HG03045 (cell line): Measurements from ENCODE around the gene ONECUT2.
"Not testable (repeated sequence)": the region's sequence is repeated elsewhere in the genome, so short reads cannot be mapped to it uniquely, and the experiment has no call there.

ENCODE experiments used
- ATAC-seq: cut with Tn5 transposase; IDR thresholded peaks from one replicate; pipeline ENCODE4 v1.9.1; 2021; ENCODE audit warnings: mild to moderate bottlenecking, moderate library complexity; ENCODE audit not compliant: unreplicated experiment

Gene ONECUT2

GRCh38 chr18:57434536-57435494, at the start of gene ONECUT2:
Gene ONECUT2 (plus strand): TSS chr18:57435374. CDS start chr18:57435717, 343 bp downstream.
- ATAC-seq = no peak

GRCh38 chr18:57389271-57389670, 45.9 kb upstream of the ONECUT2 start:
- no peak for ATAC-seq

GRCh38 chr18:57390044-57390443, 45.1 kb upstream of the ONECUT2 start:
- ATAC-seq = no peak

GRCh38 chr18:57394749-57395148, 40.4 kb upstream of the ONECUT2 start:
- not testable (repeated sequence) for ATAC-seq

- ATAC-seq = not testable (repeated sequence)
Observed at GRCh38 chr18:57396831-57397230, 38.3 kb upstream of the ONECUT2 start.

- ATAC-seq = no peak
Observed at GRCh38 chr18:57397440-57398132, 37.6 kb upstream of the ONECUT2 start.

GRCh38 chr18:57404345-57404744, 30.8 kb upstream of the ONECUT2 start:
- ATAC-seq = no peak

DNA sequence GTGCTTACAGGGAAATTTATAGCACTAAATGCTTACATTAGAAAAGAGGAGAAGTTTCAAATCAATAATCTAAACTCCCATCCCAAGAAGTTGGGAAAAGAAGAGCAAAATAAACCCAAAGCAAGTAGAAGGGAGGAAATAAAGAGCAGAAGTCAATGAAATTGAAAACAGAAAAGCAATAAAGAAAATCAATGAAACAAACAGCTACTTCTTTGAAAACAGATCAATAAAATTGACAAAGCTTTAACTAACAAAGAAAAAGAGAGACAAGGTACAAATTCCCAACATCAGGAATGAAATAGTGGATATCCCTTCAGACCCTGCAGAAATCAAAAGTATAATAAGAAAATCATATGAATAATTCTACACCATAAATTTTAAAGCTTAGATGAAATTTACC, 25.5 kb upstream of the ONECUT2 start:
- ATAC-seq = no peak

- no peak for ATAC-seq
Observed at GRCh38 chr18:57410749-57411148, 24.4 kb upstream of the ONECUT2 start.

DNA sequence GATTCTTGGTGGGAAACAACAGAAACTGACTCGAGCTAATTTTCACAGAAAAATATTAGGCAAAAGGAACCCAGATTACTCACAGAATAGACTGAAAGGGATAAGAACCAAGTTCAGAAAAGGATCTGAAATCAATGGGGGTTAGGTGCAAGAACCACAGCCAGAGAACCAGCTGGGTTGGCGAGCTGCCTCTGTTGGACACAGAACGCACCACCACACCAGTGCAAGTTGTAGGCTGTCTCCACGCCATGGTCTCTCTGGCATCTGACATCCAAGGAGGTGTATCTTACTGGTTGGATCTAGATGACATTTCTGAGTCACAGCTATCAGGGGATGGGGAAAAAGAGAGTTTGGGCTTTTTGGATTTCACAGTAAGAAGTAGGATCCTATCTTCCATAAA, 18.6 kb upstream of the ONECUT2 start:
- no peak for ATAC-seq

- no peak for ATAC-seq
Observed at GRCh38 chr18:57422313-57422872, 12.8 kb upstream of the ONECUT2 start.

- no peak for ATAC-seq
Observed at GRCh38 chr18:57423821-57424220, 11.4 kb upstream of the ONECUT2 start.

- no peak for ATAC-seq
Observed at GRCh38 chr18:57425096-57425495, 10.1 kb upstream of the ONECUT2 start.

GRCh38 chr18:57426187-57426586, 9.0 kb upstream of the ONECUT2 start:
- ATAC-seq = no peak

GRCh38 chr18:57427429-57428201, 7.6 kb upstream of the ONECUT2 start:
- ATAC-seq = no peak

GRCh38 chr18:57428221-57429150, 6.7 kb upstream of the ONECUT2 start:
- ATAC-seq = no peak

- no peak for ATAC-seq
Observed at GRCh38 chr18:57429167-57430078, 5.8 kb upstream of the ONECUT2 start.

GRCh38 chr18:57430079-57431001, 4.8 kb upstream of the ONECUT2 start:
- ATAC-seq = no peak
